G401 (cell line): ENCODE data around the gene CAVIN1. TPM values are rescaled to one million over a fixed set of nuclear protein-coding genes. Genes with fewer than 3 reads are reported as not detected.
"Not testable (repeated sequence)": the region's sequence is repeated elsewhere in the genome, so short reads cannot be mapped to it uniquely, and the experiment has no call there.

Experiments used
- DNase-seq: peaks from one replicate; pipeline ENCODE4 v3.0.0-alpha.2; 2015; ENCODE audit warnings: low spot score
- in situ Hi-C: cut with HindIII; loops from 2 replicates; pipeline ENCODE4 v1.10.0; 2016; ENCODE audit warnings: low sequenced_read_pairs, mixed read lengths
- total RNA-seq: library from RNA; depleted of rRNA; stranded (reverse); fragments of >200 nt; shearing (Covaris generic); gene quantifications from 2 replicates; pipeline ENCODE4 v1.2.3, GENCODE V29; 2014

CAVIN1 gene
- total RNA-seq, 1 experiment from 2014 or later: 829 TPM

DNA sequence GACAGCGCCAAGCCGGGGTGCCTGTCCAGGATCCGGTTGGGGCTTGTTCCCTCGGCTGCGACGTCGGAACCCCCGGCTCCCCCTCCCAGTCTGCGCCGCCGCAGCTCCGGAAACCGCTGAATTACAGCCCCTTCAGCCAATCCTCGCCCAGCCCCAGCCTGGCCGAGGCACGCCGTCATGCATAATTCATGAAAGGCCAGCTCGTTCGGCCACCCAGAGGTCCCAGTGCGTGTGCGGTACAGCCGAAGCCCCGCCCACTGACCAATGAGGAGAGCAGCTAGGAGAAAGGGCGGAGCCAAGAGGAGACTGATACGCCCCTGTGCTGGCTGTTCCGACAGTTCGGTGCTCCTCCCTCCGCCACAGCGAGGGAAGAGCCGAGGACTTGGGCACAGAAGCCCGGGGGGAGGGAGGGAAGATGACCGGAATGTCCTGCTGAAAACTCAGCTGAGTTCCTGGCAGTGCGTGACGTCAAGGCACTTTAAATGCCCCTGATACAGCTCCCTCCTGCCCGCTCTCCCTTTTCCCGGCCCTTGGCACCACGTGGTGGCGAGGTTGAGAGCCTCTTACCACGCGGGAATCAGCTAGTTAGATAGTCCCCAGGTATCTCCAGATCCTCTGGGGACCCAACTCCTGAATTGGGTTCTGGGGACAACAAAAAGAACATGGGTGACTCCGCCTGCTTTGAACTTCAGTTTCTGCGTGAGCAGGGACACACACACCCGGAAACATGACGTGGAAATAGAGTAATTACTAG lies 34.5 kb downstream of the CAVIN1 start, which contains the start of gene STAT3:
Gene STAT3, minus strand, starts transcription at position 62 of the 754 bp plus-strand sequence. CDS start 39,926 bp downstream, outside the sequence.
- in situ Hi-C loops: no loop called here
- peak; percentile 100 for DNase-seq

DNA sequence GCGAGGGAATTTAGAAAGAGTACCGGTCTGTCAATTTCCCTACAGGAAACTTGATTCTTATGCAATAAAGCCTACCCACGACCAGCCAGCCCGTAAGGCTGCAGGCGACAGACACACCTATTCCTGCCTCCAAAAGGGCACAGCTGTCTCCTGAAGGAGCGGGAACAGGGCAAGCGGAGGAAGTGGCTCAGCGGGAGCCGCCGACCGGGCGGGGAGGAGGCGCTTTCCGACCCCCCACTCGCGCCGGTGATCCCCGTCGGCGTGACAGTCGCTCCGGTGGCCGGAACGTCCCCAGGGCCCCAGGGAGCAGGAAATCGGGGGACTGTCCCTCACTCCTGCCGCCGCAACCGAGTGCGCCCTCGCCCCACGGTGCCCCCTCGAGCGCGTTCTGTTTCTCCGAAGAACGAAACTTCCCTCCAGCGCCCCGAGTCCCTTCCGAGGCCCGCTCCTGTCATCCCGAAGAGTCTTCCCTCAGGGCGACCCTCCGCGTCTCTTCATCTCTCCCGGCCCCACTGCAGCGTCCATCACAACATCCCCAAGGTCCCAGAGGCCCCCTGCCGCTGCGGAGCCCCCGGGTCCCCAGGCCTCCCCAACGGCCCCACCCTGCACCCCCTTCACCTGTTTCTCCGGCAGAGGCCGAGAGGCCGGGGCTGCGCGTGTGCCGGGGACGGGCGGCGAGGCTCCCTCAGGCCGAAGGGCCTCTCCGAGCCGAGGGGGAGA lies 35.2 kb downstream of the CAVIN1 start:
- in situ Hi-C loops: no loop called here
- DNase-seq: peak; percentile 48

DNA sequence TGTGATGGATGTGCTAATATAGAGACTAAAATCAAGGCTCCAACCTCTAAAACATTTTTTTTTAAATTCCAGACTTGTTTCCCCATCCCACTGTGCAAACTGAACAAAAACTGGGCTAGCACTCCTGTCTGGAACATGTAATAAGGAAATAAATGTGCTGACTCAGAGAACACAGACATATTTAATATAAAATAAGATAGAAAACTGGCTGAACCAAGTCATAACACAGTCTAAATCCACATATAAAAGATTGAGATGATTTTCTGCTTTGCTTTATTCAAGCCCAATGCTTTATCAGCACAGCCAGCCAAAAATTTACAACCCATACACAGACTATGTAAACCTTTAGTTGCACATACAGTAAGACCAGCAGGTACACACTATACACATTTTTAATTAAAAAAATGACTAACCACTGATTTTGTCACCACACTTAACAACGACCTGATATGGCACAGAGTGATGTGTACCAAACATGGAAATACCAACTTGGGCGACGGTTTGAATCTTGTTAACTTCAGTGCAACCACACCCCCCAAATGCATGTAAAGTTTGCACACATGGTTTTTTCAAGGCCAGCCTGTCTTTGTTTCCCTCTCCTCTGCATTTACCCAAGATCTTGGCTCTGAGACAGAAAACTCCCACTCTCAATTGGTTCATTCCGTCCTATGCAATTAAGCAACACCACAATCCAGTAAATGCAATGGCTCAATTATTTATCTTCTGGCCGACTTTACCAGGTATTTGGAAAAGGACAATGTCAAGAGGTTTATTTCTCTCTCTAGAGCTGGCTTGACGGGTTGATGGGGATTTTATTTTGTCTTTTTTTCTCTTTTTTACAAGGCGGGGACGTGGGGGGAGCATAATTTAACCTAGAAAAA lies 36.0 kb downstream of the CAVIN1 start:
- no peak for DNase-seq
- in situ Hi-C loops: no loop called here

DNA sequence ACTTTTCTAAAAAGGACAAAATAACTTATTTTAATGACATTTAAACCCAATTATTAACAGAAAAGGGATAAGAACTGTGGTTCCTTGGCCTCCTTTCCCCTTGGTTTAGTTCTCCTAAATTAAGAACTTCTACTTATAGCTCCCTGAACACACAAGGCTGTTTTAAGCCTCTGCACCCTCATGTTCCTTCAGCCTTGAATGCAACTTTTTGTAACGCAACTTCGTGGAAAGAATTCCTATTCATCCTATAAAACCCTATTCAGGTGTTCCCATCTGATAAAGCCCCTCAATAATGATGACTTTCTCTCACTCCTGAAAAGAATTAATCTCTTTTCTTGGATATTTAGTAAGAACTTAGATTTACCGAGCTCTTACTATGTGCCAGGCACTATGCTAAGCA lies 41.2 kb downstream of the CAVIN1 start:
- in situ Hi-C loops: no loop called here
- no peak for DNase-seq

DNA sequence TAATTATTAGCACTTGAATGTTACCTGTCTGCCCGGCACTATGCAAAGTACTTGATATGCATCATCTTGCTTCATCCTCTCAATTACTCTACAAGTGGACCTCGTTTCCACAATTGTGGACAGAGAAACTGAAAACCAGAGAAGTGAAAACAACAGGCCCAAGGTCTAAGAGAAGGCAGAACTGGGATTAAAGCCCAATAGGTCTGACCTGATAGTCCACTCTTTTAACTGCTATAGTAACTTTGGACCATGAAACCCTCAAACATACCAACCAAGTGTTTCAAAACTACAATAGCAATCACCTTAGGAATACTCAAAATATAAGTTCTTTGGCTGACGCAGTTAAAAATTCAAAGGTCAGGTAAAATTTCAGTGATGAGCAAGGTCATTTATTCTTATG lies 42.1 kb downstream of the CAVIN1 start:
- DNase-seq: no peak
- in situ Hi-C loops: no loop called here

DNA sequence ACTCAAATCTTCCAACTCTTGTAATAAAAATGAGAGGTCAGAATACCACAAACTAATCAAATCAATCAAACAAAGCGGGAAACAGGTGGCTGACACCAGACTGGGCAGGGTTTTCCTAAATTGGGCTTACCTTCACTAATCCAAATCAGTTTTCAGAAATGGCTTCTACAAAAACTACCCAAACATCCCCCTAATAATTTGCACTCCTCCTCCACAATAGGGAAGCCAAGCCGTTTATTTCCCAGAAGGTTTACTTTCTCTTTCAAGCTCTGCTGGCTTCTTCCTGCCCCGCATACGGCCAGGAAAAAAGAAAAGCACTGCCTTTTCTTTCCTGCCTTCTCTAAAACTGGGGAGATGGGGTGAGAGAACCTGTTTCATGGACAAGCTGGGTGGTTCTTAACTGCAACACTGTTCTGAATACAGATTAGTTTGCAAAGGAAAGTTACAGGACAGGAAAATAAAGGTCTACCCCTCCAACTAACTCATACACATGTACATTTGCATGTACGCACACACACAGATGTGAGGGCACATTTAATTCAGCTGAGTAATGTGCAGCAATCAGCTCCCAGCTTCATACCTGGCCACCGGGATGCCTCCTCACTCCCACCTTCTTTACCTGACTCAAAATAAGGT lies 44.0 kb downstream of the CAVIN1 start:
- in situ Hi-C loops: no loop called here

DNA sequence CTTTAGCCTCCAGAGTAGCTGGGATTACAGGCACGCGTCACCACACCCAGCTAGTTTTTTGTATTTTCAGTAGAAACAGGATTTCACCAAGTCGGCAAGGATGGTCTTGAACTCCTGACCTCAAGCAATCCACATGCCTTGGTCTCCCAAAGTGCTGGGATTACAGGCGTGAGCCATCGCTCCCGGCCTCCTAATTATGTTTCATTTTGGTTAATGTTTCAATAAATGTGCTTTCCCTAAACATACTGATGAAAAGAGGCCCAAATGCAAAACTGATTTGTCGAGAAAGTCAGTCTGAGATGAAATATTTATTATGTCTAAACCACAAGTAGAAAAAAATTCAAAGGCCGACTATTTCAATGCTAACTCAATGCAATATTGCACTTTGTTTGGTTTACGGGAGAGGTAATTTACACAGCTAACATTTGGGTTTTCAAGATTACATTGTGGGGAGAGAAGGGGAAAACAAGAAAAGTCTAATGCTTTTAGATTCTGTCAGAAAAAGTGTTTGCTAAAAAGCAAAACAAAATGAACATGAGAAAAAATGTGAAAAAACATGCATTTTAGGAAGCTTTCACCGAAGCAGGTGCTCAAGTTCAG lies 44.6 kb downstream of the CAVIN1 start:
- in situ Hi-C loops: no loop called here

More for the DNA sequence above, 44.0 kb downstream of the CAVIN1 start:
- DNase-seq: no peak

DNA sequence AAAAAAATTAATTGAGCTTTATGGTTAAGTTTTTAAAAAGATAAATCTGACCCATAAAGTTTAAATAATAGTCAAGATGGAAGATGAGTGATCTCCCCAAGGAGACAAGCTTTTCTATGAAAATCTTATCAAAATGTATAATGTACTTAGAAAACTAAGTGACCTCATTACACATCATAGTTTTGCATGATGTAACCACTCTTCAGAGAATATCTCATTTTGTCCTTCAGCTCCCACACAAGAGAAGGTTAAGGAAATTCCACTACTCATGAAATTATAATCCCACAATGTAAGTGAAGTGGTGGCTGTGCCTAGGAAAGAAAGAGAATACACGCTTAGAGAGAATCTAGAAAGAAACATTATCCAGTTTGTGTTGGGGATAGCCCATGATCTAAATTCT lies 49.2 kb downstream of the CAVIN1 start:
- in situ Hi-C loops: no loop called here
- DNase-seq: no peak

More for the DNA sequence above, 44.6 kb downstream of the CAVIN1 start:
- no peak for DNase-seq

DNA sequence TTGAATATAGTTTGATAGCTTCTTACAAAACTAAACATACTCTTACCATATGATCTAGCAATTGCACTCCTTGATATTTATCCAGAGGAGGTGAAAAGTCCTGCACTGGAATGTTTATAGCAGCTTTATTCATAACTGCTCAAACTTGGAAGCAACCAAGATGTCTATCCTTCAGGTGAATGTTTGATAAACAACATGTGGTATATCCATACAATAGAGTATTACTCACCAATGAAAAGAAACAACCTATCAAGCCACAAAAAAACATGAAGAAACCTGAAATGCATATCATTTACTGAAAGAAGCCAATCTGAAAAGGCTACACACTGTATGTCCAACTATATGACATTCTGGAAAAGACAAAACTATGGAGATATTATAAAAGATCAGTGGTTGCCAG lies 50.9 kb downstream of the CAVIN1 start:
- in situ Hi-C loops: no loop called here
- DNase-seq: no peak

DNA sequence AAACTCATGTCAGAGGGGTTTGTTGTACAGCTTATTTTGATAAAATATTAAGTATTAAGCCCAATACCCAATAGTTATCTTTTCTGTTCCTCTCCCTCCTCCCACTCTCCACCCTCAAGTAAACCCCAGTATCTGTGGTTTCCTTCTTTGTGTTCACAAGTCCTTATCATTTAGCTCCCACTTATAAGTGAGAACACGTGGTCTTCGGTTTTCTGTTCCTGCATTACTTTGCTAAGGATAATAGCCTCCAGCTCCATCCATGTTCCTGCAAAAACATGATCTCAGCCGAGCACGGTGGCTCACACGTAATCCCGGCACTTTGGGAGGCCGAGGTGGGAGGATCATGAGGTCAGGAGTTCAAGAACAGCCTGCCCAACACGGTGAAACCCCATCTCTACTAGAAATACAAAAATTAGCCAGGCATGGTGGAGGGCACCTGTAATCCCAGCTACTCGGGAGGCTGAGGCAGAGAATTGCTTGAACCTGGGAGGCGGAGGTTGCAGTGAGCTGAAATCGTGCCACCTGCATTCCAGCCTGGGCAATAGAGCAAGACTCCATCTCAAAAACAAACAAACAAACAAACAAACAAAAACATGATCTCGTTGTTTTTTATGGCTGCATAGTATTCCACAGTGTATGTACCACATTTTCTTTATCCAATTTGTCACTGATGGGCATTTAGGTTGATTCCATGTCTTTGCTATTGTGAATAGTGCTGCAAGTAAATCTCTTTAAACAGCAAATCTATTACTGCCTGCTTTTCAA lies 54.1 kb downstream of the CAVIN1 start:
- DNase-seq, in situ Hi-C loops: not testable (repeated sequence)

DNA sequence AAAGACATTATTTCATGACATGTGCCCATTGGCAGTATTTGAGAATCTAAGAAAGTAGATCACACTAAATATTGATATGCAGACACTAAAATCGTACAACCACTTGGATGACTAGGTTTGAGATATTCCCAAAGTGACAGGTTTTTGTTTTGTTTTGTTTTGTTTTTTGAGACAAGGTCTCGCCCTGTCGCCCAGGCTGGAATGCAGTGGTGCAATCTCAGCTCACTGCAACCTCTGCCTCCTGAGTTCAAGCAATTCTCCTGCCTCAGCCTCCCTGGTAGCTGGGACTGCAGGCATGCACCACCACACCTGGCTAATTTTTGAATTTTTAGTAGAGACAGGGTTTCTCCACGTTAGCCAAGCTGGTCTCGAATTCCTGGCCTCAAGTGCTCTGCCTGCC lies 54.7 kb downstream of the CAVIN1 start:
- DNase-seq, in situ Hi-C loops: not testable (repeated sequence)

DNA sequence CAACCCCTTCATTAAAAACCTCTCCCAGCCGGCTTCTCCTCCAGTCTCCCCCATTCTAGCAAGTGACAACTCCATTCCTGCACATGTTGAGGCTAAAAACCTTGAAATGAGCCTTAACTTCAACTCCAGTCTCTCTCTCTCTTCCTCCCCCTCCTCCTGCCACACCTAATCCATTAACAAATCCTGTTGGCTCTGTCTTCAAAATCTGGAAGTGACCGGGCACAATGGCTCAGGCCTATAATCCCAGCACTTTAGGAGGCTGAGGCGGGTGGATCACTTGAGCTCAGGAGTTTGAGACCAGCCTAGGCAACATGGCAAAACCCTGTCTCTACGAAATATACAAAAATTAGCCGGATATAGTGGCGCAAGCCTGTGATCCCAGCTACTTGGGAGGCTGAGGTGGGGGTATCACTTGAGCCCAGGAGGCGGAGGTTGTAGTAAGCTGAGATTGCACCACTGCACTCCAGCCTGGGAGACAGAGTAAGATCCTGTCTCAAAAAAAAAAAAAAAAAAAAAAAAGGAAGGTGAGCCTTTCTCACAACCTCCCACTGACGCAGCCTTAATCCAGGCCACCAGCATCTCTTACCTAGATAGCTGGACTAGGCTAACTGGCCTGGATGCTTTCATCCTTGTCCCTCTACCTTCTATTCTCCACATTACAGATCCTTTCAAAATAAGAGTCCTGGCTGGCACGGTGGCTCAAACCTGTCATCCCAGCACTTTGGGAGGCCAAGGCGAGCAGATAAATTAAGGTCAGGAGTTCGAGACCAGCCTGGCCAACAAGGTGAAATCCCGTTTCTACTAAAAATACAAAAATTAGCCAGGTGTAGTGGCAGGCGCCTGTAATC lies 56.7 kb downstream of the CAVIN1 start:
- in situ Hi-C loops, DNase-seq: not testable (repeated sequence)

DNA sequence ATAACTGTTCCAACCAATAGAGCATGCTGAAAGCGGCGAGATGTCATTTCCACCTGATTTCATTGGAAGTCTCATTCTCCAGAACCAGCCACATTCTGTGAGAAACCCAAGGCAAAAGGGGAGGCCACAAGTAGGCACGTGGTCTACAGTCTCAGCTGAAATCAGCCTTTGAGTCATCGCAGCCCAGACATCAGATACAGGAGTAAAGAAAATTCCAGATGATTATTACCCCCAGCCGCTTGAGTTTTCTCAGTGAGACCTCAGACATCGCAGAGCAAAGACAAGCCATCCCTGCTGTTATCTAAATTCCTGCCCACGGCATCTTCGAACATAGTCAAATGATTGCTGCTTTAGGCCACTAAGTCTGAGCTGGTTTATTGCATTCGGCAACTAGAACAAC lies 57.9 kb downstream of the CAVIN1 start:
- in situ Hi-C loops: no loop called here
- DNase-seq: no peak

DNA sequence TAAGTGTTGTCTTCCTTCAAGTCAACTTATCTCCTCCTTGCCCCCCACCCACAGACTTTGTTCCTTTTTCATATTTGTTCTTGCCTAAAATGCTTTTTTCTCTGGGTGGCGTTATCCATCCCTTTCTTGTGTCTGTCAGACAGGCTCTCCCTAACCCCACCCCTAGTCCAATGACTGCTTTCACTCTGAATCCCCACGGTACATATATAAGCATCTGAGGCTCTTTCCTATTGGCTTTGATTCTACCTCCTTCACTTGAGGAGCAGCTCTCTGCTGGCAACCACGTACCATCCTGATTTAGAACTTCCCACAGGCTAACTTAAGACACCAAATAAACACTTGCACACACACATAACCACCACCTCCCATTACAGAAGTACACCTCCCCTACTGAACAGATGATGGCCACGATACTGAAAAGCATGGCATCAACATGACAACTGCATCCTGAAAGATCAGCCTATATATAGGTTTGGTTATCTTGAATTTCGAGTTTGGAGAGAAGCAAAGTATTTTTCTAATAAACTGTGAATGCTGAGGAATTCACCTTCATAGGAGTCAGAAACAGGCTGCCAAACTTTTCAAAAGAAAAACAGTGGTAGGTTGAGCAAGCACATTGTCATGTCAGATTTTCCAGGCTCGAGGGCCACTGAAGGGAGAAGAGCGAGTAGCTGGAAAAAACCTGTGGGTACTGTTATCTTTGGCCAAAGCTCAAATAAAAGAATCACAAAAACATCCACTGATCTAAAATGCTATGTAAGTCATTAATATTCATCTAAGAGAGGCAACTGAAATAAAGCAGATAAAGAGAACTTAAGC lies 59.1 kb downstream of the CAVIN1 start:
- DNase-seq: no peak
- in situ Hi-C loops: no loop called here

DNA sequence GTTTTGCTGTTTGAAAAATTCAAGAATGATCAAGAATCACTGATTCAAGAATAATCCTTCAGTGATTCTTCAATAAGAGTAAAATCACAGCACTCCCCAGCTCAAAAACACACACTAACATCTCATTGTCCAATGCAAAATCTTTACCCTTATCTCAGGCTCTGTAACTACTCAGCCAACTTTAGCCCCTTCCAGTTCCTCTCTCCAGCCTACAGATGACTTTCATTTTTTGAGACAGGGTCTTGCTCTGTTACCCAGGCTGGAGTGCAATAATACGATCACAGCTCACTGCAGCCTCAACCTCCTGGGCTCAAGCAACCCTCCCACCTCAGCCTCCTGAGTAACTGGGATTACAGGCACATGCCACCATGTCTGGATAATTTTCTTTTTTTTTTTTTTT lies 59.8 kb downstream of the CAVIN1 start:
- no peak for DNase-seq
- in situ Hi-C loops: no loop called here

DNA sequence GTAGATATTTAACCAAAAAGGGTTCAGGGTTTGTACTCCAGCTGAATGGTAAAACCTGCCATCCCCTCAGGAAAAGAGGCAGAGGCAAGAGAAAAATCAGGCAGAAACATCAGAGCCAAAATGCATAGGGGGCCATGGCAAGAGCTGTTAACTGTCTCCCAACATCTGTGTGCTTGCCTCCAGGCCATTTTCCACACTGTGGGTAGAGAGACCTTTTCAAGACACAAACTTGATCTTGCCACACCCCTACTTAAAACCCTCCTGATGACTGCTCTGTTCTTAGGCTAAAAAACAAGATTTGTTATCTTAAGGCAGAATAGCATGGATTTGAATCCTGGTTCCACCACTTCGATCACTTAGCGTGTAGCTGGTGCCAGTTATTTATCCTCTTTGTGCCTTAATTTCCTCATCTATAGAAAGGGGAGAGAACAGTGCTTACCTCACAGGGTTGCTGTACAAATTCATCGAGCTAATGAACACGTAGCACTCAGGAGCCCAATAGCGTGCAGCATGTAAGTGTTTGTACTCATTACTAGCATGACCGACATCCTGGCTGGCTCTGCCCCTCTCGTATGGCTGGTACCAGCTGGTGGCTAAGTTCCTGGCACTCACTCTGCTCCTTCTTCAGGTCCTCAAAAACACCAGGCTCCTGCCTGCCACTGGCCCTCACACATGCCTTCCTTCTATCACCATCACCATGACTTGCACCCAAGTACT lies 60.7 kb downstream of the CAVIN1 start:
- DNase-seq: peak; percentile 91
- in situ Hi-C loops: no loop called here
